HG02970 (cell line): Measurements from ENCODE around the gene PI4K2B.
"Not testable (repeated sequence)": the region's sequence is repeated elsewhere in the genome, so short reads cannot be mapped to it uniquely, and the experiment has no call there.

Experiments used
- ATAC-seq: cut with Tn5 transposase; IDR thresholded peaks from one replicate; pipeline ENCODE4 v1.9.1; 2021; ENCODE audit warnings: mild to moderate bottlenecking, moderate library complexity, moderate number of reproducible peaks; ENCODE audit not compliant: unreplicated experiment, low FRiP score

PI4K2B gene

GRCh38 chr4:25302626-25303025, 68.8 kb downstream of the PI4K2B start:
- no peak for ATAC-seq

GRCh38 chr4:25303578-25303977, 69.7 kb downstream of the PI4K2B start:
- ATAC-seq: no peak

GRCh38 chr4:25306518-25307057, 72.8 kb downstream of the PI4K2B start:
- no peak for ATAC-seq

GRCh38 chr4:25307596-25307995, 73.8 kb downstream of the PI4K2B start:
- ATAC-seq: no peak

- no peak for ATAC-seq
These were observed 74.5 kb downstream of the PI4K2B start for GRCh38 chr4:25308306-25308705.

GRCh38 chr4:25308761-25309160, 74.9 kb downstream of the PI4K2B start:
- ATAC-seq: no peak

- ATAC-seq: peak; percentile 39
These were observed 76.4 kb downstream of the PI4K2B start for GRCh38 chr4:25310066-25310802.

- ATAC-seq: no peak
These were observed 77.0 kb downstream of the PI4K2B start for GRCh38 chr4:25310803-25311166.

- peak; percentile 91 for ATAC-seq
These were observed 78.8 kb downstream of the PI4K2B start, which contains the start of gene ZCCHC4 for GRCh38 chr4:25312496-25313200. ZCCHC4 (plus strand) TSS chr4:25312774; CDS start chr4:25312810, 36 bp downstream.

- ATAC-seq: no peak
These were observed 79.5 kb downstream of the PI4K2B start for GRCh38 chr4:25313201-25313895.

GRCh38 chr4:25320336-25320735, 86.5 kb downstream of the PI4K2B start:
- no peak for ATAC-seq

GRCh38 chr4:25320773-25321172, 86.9 kb downstream of the PI4K2B start:
- no peak for ATAC-seq

- ATAC-seq: no peak
These were observed 87.9 kb downstream of the PI4K2B start for GRCh38 chr4:25321703-25322102.

GRCh38 chr4:25328463-25328862, 94.6 kb downstream of the PI4K2B start:
- ATAC-seq: not testable (repeated sequence)
